NCI-H146 treated with DMSO at 0.1 percent for 48 hours (cell line): ENCODE data around the gene SYNE1.
"Not testable (repeated sequence)": the region's sequence is repeated elsewhere in the genome, so short reads cannot be mapped to it uniquely, and the experiment has no call there.

Experiments used
- DNase-seq: peaks from one replicate; lab custom pipeline; 2025; ENCODE audit not compliant: unreplicated experiment; lab: John Stamatoyannopoulos, UW

The SYNE1 gene

GRCh38 chr6:152572338-152573088 lies 64.6 kb downstream of the SYNE1 start:
- DNase-seq, result no peak

- no peak for DNase-seq
These were observed 65.2 kb downstream of the SYNE1 start for GRCh38 chr6:152571943-152572337.

DNA sequence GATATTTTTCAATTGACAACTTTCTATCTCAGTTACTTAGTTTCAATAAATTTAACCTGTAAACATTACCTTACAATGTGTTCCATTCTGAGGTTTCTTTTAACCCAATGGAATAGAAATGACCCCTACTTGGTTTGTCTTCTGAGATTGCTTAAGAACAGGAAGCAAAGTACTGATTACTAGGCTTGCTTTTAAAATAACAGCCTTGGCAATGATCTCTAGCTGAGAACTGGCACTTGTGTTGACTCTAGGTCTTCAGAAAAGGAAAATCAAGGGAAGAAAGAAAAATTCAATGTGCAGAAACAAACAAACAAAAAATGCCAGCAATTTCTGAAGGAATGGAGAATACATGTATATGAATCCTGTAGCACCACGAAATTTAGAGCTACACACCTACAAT lies 66.1 kb downstream of the SYNE1 start:
- no peak for DNase-seq

DNA sequence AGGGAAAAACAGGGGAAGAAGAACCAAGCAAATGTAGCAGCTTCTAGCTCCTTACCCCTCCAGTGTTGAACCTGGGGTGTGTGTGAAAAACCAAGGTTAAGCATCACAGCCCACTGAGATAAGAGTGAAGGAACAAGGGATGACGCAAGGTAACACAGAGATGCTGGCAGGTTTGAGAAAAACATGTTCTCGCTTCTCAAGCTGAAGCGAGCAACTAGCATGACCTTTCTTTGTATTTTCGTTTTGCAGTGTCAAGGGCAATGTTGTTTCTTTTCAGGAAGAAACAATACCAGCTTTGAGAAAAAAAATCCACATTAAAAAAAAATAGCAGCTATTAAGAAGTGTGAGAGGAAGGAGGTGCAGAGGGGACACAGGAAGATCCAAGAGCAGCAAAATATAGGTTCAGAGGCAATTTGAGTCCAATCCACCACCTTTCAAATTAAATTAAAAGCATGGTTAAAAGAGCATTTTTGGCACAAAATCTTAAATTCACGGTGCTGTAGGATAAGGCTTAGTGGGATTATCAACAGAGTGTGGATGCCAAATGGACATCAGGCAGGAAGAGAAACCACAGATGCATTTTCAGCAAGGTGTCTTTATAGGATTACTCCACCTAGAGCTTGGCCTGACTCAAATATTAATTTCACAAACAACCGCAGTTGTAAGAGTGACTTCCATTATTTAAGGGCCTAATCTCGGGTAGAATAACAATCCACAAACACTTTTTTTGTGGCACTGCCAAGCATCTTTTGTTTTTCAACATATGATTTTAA lies 70.9 kb downstream of the SYNE1 start:
- DNase-seq, result no peak

DNA sequence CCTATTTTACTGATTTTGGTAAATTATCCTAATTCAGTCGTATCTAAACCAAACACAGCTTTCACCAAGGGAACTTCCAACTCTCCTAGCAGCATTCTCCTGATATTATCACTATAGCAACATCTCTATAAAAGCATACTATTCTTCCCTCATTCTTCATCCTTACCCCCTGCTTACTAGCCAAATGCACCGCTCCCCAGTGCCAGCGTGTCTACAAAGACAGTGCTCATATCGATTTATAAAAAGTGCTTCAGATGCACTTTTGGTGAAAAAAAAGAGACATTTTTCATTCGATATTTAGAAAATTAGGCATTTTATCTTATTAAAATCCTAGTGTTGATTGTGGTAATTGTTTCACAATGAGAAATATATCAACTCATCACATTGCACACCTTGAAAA lies 74.0 kb downstream of the SYNE1 start:
- no peak for DNase-seq

- not testable (repeated sequence) for DNase-seq
These were observed 78.4 kb downstream of the SYNE1 start for GRCh38 chr6:152558798-152559197.

- DNase-seq, result no peak
These were observed 79.7 kb downstream of the SYNE1 start for GRCh38 chr6:152557502-152557901.

DNA sequence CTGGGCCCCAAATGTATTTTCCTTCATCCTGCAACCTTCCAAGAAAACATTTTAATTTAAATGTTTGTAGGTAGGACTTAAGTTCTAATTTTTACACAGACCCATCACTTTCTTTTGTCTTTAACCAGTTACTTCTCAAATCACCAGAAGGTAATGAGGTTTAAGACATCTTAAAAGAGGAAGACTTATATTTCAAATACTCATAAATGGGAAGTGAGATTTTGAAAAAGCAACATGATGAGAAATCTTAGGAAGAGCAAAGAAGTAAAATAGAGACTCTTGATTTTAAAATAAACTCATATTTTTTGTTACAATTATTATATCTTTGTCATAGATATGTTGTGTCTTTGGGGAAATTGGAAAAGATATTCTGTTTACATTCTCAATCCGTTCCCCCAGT lies 82.3 kb downstream of the SYNE1 start:
- DNase-seq, result no peak

DNA sequence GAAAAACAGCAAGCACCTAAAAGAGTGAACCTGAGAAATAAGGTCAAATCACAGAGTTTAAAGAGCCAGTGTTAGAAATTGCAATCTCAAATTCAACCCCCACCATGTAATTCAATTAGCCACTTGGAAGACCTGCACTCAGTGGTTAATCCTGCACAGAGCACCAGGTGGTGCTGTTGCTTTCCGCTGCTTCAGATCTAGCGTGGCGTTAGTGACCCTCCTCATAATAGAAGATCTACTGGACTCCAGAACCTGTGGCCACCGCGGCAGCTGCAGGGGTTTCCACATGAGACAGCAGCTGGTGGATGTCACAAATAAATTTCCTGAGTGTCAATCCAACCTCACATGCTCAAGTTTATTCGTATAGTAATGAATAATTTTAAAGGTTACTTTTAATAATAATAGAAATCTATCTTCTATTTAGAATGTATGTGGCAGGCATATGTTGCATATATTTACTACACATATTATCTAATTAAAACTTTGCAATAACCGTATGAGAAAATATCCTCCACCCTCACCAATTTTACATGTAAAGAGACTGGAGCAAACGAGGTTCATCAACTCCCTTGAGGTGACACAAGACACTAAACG lies 84.4 kb downstream of the SYNE1 start:
- peak; percentile 54 for DNase-seq

DNA sequence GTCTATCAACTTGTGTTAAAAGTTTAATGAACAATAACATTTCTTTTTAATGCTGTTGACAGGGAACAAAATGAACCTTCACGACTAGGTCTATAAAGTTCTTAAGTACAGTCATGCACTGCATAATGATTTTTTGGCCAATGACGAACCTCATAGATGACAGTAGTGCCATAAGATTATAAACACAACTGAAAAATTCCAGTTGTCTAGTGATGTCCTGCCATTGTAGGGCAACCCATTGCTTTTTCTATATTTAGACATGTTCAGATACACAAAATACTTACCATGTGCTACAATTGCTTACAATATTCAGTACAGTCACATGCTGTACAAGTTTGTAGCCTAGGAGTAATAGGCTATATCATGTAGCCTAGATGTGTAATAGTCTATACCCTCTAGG lies 93.6 kb downstream of the SYNE1 start:
- no peak for DNase-seq

DNA sequence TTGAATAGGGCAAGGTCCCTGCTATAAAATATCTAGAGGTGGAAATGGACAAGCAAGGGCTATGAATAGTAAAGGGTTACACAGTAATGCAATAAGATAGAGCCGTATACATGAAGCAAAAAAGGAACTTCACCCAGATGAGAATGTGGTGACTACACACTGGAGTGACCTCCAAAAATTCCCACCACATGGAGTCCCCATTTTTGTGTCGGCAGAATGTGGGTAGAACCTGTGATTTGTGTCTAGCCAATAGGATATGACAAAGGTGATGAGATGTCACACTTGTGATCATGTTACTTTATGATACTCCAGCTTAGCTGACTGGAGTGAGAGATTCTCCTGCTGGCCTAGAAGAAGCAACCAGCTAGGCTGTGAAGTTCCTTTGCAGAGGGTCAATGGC lies 96.8 kb downstream of the SYNE1 start:
- DNase-seq, result no peak

DNA sequence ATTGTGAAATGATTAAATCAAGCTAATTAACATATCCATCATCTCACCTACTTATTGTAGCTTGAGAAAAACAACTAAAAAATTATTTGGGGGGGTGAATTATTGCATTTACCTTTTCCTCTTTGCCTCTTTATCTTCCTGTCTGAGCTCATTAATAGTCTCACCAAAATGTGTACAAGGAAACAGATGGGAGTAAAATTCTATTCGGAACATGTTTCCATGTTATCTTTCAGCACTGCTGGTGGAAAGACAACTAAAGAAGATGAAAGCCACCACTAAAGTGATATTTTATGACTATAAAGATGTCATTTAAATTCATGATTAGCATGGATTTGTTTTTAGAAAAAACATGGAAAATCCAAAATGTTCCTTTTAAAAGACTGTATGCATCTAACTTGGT lies 102.6 kb downstream of the SYNE1 start:
- DNase-seq, result no peak

DNA sequence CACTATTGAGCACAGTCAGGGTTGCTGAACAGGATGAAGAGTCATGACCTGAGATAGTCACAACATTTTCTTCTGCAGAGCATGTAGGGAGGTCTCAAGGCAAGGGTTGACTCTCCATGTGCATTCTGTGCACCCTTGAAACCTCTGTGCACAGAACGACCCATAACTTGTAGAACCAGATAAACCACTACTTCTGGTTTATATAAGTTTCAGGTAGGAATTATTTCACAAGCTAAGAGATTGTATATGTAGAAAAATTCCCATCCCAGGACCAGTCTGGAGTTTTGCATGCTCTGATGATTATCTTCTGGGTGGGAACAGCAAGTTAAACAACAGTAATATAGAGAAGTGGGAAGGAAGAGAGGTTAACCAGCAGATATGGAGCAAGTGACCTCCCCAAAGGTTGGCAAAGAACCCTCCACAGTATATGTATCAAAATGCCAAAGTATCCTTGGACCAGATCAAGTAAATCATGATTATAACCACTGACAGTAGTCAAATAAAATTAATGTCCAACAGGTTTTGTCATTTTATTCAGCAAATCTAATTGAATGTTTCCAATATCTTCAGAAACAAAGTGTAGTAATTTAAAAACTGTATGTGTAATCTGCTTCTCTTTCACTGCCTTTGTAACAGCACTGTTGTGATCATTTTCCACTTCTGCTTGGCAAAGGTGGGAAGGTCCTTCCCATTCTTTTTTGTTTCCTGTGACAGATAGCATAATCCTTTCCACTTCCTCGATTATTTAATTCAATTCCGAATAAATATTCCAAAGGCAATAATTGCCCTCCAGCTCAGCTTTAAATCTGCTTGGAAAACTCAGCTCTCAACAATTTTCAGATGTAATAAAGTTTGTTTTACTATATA lies 104.4 kb downstream of the SYNE1 start:
- DNase-seq, result no peak

- no peak for DNase-seq
These were observed 105.5 kb downstream of the SYNE1 start for GRCh38 chr6:152531659-152532058.

DNA sequence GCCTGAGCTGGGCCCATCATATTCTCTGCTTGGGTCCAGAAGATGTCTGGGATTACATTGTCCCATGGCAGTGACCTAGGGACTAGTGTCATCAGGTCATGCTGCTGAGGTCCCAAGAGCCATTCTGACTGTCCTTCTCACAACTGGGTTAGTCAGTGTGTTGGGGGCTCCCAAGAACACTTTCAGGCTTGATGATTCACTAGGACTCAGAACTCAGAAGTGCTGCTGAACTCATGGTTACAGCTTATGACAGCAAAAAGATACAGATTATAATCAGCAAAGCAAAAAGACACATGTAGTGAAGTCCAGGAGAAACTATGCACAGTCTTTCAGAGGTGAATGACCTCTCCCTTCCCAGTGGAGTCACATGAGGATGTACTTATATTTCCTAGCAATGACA lies 107.8 kb downstream of the SYNE1 start:
- no peak for DNase-seq

GRCh38 chr6:152514120-152514519 lies 123.0 kb downstream of the SYNE1 start:
- not testable (repeated sequence) for DNase-seq

DNA sequence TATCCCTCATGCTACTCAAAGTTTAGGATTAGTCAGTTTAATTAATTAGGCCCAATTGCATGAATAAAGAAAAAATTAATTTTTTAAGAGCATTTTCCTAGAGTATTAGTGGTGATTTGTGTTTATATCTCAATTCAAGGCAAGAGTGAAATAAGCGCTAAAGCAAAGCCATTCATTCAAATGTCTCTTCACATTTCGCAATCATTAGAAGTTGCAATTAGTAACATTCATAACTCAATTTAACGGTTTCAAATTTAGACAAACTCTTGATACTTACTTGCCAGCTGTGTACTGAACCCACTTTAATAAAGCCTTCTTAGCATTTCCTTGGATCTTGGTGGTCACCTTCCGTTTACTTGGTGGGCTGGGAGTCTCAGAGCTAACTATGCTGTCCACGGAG lies 127.2 kb downstream of the SYNE1 start:
- no peak for DNase-seq

DNA sequence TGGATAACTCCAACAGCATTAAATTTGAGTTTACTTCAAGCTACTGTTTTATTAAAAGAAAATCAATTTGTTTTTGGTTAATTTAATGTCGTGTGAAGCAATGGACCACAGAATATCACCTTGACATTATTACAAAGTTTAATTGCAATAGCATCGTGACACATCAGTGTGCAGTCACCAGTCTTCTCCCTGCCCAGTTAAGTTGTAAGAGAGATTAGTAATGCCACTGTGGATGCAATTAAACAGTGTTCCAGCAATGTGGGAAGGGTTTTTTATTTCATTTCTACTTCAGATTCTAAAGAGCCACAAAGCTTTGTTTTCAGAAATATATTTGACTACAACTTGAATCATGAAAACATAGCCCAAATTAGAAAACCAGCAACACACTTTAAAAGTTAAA lies 128.7 kb downstream of the SYNE1 start:
- DNase-seq, result no peak

GRCh38 chr6:152503546-152503945 lies 133.6 kb downstream of the SYNE1 start:
- DNase-seq, result no peak

DNA sequence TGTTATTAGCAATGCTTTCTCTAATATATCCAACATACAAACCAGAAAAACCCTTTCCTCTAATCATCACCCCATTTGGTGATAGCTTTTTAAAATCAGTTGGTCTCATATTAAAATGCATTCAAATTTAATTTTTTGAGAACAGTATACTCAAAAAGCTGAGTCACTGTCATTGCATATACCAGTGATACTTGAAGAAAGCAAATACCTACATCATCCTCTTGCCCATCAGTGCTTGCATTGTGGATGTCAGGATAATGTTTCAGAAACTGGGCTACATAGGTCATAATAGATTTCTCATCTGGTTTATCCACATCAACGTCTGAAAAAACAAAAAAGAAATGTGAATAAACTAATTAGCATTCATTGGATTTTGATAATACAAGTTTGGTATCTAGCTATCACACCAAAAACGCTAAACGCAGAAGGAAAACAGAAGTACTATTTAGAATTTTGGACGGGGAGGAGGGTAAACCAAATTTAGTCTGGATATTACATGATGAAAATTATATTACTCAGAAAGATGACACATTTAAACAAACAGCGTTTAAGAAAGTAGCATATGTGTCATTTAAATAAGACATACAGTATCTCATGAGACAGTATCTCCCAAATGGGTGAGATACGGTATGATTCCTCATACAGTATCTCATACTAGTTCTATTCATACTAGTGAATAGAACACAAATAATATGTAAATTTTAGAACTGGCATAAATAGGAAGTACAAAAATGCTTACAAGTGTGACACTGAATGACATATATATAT lies 134.6 kb downstream of the SYNE1 start:
- no peak for DNase-seq

- DNase-seq, result no peak
These were observed 137.2 kb downstream of the SYNE1 start for GRCh38 chr6:152499931-152500330.
